Motor neuron (in vitro differentiated cells): ENCODE results near the gene SLC12A7. TPM values are rescaled to one million over a fixed set of nuclear protein-coding genes. Genes with fewer than 3 reads are reported as not detected.
A peak's percentile ranks its signal among the peaks of the same experiment; 100 is the strongest.
"Not testable (repeated sequence)": the region's sequence is repeated elsewhere in the genome, so short reads cannot be mapped to it uniquely, and the experiment has no call there.

Experiments
- ATAC-seq, 8 experiments: fragments of 200-7000 bp; cut with Tn5 transposase; replicated peaks in 6 of 8; 2 replicates each; pipeline ENCODE4 v1.8.0; 2021; ENCODE audit warnings: mild to moderate bottlenecking in 8 of 8, moderate library complexity in 8 of 8
- H3K27ac ChIP-seq, 2 donors: fragments of 250-450 bp; sonication (Bioruptor Pico); 2 replicates each; pipeline ENCODE4 v1.9.0; 2021; ENCODE audit warnings: antibody characterized with exemption in 2 of 2, mild to moderate bottlenecking in 2 of 2, moderate library complexity in 1 of 2
- H3K4me1 ChIP-seq, 2 donors: fragments of 250-450 bp; sonication (Bioruptor Pico); replicated peaks in 1 of 2; 2 replicates each; pipeline ENCODE4 v1.6.1; 2021; ENCODE audit warnings: antibody characterized with exemption in 2 of 2, mild to moderate bottlenecking in 2 of 2, moderate library complexity in 1 of 2
- H3K4me3 ChIP-seq, 5 donors: fragments of 250-450 bp; sonication (Bioruptor Pico); 2 replicates each; pipeline ENCODE4 v1.9.0; 2021; ENCODE audit warnings: antibody characterized with exemption in 5 of 5, mild to moderate bottlenecking in 5 of 5, moderate library complexity in 4 of 5
- WGBS, 10 experiments: fragments of 450-650 bp; shearing (Covaris generic); methylation state at CpG; one replicate each; pipeline ENCODE4 v1.0.0; 2022; 5-methylcytosine and 5-hydroxymethylcytosine counted together
- in situ Hi-C, 9 experiments: fragments of 400-800 bp; cut with MboI; loops; one replicate each; pipeline ENCODE4 v1.15.0; 2021; ENCODE audit warnings: low sequenced_read_pairs in 9 of 9, low pct_unique_long_range_greater_than_20kb in 2 of 9; ENCODE audit not compliant: unreplicated experiment in 9 of 9
- total RNA-seq, 8 experiments: library from RNA; unstranded; fragments of 300-600 nt; gene quantifications; 2 replicates each; pipeline versions ENCODE4 v1.2.3 to v1.2.4, GENCODE V29; 2022

SLC12A7 gene
- total RNA-seq, 8 experiments from 2014 or later: 2.0 to 14.4 (median 6.7) TPM

DNA sequence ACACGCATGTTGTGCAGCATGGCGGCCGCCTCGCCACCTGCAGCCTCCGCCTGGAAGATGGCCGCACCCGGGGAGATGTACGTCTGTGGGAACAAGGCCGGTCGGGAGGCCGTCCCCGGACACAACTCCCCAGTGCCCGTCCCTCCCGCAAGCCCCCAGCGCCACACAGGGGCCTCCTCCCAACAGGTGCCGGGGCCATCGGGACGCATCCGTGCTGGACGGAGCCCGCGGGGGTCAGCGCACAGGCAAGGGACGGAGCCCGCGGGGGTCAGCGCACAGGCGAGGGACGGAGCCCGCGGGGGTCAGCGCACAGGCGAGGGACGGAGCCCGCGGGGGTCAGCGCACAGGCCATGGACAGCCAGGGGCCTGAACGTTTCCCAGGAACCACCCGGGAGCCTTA lies 26.5 kb downstream of the SLC12A7 start:
- 60 to 100% (median 100%) methylated on average over 1 to 4 of the region's 39 CpGs; no CpG with 5 or more reads in 7 of the 10 experiments for WGBS, 10 experiments
- ATAC-seq: no peak
- in situ Hi-C loops: no loop called here

DNA sequence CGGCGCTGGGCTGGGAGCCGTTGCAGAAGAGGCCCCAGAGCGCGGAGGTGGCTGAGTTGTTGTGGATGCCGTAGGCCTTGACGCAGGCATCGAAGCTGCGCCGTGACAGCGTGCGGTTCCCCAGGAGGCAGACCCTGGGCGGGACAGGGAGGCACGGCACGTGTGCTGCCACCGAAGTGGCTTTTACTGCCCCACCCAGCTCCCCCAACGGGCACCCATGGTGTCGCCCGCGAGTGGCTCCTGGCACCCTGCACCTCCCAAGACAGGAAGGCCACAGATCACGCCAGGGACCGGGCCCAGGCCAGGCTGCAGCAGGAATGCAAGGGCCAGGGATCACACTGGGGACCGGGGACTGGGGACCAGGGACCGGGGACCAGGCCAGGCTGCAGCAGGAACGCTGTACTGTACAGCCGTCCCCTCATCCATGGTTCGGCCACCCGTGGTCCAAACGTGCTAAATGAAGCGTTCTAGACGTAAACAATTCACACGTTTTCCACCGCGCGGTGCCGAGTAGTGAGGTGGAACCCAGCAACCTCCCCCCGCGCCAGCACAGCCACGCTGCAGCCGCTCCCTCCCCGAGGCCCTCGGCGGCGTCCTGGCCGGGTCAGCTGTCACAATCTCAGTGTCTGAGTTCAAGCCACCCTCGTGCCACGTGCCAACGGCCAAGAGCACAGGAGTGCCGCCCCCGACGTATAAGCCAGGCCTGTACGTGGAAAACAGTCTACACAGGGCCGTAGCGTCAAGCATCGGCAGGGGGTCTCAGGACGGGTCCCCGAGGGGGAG lies 27.8 kb downstream of the SLC12A7 start:
- in situ Hi-C loops: no loop called here
- no peak for ATAC-seq
- H3K4me3 ChIP-seq: no peak overlapping the region
- no peaks in the 10 kb centered on the region for H3K4me1 ChIP-seq
- 27 to 100% (median 90%) methylated on average over 1 to 8 of the region's 57 CpGs; no CpG with 5 or more reads in 5 of the 10 experiments for WGBS, 10 experiments
- no peak overlapping the region for H3K27ac ChIP-seq

More for the DNA sequence above, 26.5 kb downstream of the SLC12A7 start:
- H3K4me1 ChIP-seq: no peaks in the 10 kb centered on the region
- H3K4me3 ChIP-seq: no peak overlapping the region
- H3K27ac ChIP-seq: no peak overlapping the region

DNA sequence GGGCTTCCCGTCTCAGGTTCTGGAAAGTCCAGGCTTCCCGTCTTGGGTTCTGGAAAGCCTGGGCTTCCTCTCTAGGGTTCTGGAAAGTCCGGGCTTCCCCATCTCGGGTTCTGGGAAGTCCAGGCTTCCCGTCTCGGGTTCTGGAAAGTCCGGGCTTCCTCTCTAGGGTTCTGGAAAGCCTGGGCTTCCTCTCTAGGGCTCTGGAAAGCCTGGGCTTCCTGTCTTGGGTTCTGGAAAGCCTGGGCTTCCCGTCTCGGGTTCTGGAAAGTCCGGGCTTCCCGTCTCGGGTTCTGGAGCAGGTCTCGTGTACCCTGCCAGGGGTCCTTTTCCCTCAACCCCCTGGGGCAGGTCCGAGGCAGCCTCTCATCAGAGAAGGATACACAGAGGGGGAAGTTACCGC lies 28.8 kb downstream of the SLC12A7 start:
- in situ Hi-C loops, ATAC-seq, H3K27ac ChIP-seq, H3K4me1 ChIP-seq, H3K4me3 ChIP-seq: not testable (repeated sequence)
- WGBS, 10 experiments: 0 to 97% methylated on average over 1 to 6 of the region's 15 CpGs; no CpG with 5 or more reads in 8 of the 10 experiments

DNA sequence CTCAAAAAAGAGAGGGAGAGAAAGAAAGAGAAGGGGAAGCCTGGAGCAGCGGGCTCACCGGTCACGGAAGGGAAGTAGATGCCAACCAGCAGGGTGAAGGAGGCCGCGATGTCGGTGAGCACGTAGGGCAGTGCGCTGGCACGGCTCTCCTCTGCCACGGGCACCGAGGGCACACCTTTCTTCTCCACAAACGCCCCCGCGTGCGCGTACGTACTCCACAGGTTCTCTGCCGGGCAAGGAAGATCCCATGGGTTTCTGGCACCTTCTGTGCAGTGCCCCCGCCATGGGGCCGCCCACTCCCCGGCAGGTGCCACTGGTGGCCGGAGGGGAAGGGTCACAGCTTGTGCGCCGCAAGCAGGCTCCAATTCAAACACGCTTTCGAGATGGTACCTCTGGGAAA lies 30.3 kb downstream of the SLC12A7 start:
- H3K4me3 ChIP-seq: no peak overlapping the region
- H3K4me1 ChIP-seq: no peaks in the 10 kb centered on the region
- no peak overlapping the region for H3K27ac ChIP-seq
- no peak for ATAC-seq
- in situ Hi-C loops: no loop called here
- WGBS, 10 experiments: 83 to 100% (median 93%) methylated on average over 2 to 20 of the region's 26 CpGs; no CpG with 5 or more reads in 4 of the 10 experiments

DNA sequence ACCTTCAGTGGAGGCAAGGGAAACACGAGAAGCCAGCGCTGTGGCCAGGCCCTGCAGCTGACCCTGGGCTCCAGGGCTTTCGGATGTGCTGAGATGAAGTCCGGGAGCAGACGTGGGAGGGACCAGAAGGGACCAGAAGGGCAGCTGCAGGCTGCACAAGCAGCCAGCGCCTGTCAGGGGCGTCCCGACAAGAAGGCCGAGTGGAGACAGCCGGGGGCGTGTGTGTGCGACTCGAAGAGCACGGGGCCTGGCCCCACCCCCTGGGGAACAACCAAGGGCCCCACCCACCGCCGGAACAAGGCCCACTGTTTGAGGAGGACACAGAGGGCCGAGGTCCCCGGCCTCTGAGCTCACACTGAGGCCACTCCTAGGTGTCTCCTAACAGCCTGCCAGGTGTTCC lies 31.4 kb downstream of the SLC12A7 start:
- peak in 4 of 8 experiments; percentile 33 to 65 (median 53) for ATAC-seq
- no peaks in the 10 kb centered on the region for H3K4me1 ChIP-seq
- in situ Hi-C loops: no loop called here

DNA sequence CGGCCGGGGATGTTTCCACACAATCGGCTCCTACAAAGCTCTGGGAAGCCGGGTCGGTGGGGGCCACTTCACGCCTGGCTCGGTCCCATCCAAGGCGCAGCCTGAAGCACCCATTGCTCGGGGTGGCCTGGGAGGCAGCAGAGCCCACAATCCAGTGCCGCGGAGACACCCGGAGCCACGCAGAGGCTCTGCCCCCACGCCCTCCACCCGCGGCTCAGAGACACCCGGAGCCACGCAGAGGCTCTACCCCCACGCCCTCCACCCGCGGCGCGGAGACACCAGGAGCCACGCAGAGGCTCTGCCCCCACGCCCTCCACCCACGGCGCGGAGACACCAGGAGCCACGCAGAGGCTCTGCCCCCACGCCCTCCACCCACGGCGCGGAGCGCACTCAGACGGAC lies 31.9 kb downstream of the SLC12A7 start:
- H3K4me1 ChIP-seq: no peaks in the 10 kb centered on the region
- WGBS, 10 experiments: 100% methylated on average over 1 of the region's 35 CpGs; no CpG with 5 or more reads in 9 of the 10 experiments
- peak in 1 of 8 experiments; percentile 4 for ATAC-seq
- in situ Hi-C loops: no loop called here
- no peak overlapping the region for H3K4me3 ChIP-seq
- no peak overlapping the region for H3K27ac ChIP-seq

More for the DNA sequence above, 31.4 kb downstream of the SLC12A7 start:
- Histone ChIP-seq H3K4me3 (no peak overlapping the region), H3K27ac (no peak overlapping the region)
- 68 to 80% methylated on average over 1 to 5 of the region's 18 CpGs; no CpG with 5 or more reads in 8 of the 10 experiments for WGBS, 10 experiments

DNA sequence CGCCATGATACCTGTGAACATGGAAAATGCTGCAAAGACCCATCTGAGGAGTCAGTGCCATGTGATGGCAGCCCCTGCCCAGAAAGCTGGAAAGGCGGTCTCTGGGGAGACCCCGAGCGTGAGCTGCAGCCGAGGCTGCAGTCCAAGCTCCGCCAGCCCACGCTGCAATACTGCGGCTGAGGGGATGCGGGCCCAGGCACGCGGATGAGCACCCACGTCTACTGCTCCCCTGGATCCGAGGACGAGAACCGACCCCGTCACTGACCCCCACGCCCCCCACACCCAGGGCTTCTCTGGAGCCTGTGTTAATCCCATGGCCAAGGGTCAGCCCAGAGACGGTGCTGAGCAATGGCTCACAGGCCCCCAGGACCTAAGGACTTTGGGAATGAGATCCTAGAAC lies 32.4 kb downstream of the SLC12A7 start:
- H3K4me3 ChIP-seq: no peak overlapping the region
- in situ Hi-C loops: no loop called here
- no peaks in the 10 kb centered on the region for H3K4me1 ChIP-seq
- no peak overlapping the region for H3K27ac ChIP-seq
- peak in 1 of 8 experiments; percentile 18 for ATAC-seq
- WGBS, 10 experiments: 90% methylated on average over 2 of the region's 18 CpGs; no CpG with 5 or more reads in 9 of the 10 experiments

DNA sequence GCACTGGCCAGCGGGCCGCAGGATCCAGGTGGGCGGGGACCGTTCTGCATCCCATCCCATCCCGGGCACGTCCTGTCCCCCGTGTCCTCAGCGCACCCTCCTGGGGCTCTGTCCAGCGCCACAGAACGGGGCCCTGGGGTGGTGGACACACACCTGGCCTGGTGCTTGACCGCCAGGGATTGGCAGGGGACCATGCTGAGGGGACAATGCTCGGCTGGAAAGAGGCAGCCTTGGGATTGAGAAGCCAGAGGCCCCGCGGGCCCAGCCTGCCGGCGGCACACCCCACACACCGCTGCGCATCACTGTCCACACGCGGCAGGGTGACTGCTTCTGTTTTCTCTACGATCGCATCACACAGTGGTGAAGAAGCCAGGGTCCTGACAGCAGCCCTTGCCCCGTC lies 33.0 kb downstream of the SLC12A7 start:
- Histone ChIP-seq H3K4me1 (no peaks in the 10 kb centered on the region), H3K4me3 (no peak overlapping the region), H3K27ac (no peak overlapping the region)
- 100% methylated on average over 7 of the region's 23 CpGs; no CpG with 5 or more reads in 9 of the 10 experiments for WGBS, 10 experiments
- ATAC-seq: no peak
- in situ Hi-C loops: no loop called here

DNA sequence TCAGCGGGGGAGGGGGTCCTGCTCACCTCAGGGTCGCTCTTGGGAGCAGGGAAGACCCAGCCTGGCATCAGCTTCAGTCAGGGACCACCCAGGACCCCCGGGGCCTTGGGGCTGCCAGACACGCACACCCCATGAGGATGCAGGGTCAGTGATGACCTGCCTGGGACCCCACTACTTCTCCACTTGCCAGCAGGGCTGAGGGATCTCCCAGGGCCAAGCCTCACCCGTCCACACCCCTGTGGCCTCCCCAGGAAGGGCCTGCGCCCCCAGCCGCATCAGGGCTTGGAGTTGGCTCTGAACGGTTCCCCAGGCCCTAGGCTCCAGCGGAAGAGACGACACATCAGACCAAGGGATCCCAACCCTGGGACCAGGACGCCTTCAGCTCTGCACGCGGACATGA lies 33.7 kb downstream of the SLC12A7 start:
- ATAC-seq: no peak
- Histone ChIP-seq H3K27ac (no peak overlapping the region), H3K4me1 (no peaks in the 10 kb centered on the region), H3K4me3 (no peak overlapping the region)
- in situ Hi-C loops: no loop called here
- 100% methylated on average over 4 of the region's 13 CpGs; no CpG with 5 or more reads in 8 of the 10 experiments for WGBS, 10 experiments

DNA sequence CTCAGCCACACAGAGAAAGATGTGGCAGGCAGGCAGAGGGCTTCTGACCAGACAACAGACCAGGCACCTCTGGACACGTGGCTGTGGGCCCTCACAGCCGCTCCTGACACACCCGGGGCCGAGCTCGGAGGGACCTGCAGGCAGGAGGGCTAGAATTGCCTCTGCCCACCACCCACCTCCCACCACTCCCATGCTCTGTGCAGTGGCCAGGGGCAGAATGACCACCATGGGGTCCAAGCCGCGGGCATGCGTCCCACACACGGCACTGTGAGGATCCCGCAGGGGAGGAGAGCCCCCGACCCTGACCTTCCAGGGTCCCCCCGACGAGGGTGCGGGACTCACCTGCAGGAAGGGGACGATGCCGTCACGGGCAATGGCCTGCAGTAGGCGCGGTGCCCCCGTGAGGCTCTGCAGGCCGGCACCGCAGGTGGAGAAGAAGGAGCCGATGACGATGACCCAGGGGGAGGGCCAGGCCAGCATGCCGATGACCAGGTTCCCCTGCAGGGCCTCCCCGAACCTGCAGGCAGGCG lies 34.3 kb downstream of the SLC12A7 start:
- Histone ChIP-seq H3K4me3 (no peak overlapping the region), H3K27ac (no peak overlapping the region), H3K4me1 (no peaks in the 10 kb centered on the region)
- WGBS, 10 experiments: 92% methylated on average over 5 of the region's 27 CpGs; no CpG with 5 or more reads in 9 of the 10 experiments
- in situ Hi-C loops: no loop called here
- no peak for ATAC-seq

DNA sequence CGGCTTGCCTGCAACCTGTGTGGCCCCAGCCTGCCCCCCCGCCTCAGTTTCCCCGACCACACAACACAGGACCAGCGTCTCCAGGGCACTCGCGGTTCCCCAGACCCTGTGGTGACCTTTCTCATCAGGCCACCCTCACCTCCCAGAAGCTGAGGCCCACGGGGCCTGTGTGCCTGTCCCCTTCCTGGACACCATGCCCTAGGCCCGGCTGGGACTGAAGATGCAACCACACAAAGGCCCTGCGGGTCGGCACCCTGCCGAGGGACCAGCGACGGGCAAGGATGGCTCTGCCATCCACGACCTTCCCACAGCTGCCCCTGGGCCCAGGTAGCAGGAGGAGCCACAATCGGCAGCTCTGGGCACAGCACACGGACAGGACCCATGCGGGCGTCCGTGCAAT lies 34.8 kb downstream of the SLC12A7 start:
- no peak overlapping the region for H3K27ac ChIP-seq
- in situ Hi-C loops: no loop called here
- no peak for ATAC-seq
- no peak overlapping the region for H3K4me3 ChIP-seq
- 80 to 100% methylated on average over 1 of the region's 19 CpGs; no CpG with 5 or more reads in 8 of the 10 experiments for WGBS, 10 experiments
- no peaks in the 10 kb centered on the region for H3K4me1 ChIP-seq

DNA sequence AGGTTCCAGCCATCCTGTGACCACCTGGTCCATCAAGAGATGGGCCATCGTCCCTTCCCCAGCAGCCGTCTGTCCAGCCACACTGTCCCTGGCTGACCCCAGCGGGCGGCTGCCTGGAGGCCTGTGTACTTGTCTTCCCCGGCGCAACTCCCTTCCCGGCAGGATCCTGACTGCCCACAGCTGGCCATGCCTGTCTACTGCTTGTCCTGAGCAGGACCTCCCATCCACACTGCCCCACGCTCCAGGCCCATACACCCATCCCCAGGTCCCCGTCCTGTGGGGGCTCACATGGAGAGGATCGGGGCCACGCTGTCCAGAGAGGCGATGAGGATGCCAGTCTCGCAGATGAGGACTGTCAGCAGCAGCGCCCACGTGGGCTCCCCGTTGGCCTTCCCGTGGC lies 35.5 kb downstream of the SLC12A7 start:
- WGBS, 10 experiments: 0 to 100% (median 85%) methylated on average over 1 to 4 of the region's 17 CpGs; no CpG with 5 or more reads in 7 of the 10 experiments

DNA sequence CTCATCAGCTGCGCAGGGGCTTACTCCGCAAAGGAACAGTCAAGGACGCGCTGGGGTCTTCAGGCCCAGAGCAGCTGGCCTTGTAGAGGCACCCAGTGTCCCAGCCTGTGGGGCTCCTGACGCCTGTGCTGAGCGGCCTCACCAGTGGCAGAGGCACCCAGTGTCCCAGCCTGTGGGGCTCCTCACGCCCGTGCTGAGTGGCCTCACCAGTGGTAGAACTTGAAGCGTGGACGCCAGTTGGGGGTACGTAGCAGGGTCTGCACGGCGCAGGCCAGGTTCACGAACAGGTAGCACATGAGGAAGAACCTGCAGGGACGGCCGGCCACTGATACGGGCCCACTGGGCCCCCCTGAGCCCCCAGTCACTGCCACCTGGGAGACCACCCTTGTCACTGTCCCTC lies 35.9 kb downstream of the SLC12A7 start:
- Histone ChIP-seq H3K4me1 (no peaks in the 10 kb centered on the region), H3K27ac (no peak overlapping the region), H3K4me3 (no peak overlapping the region)
- no peak for ATAC-seq
- 80 to 94% (median 90%) methylated on average over 2 to 9 of the region's 17 CpGs; no CpG with 5 or more reads in 7 of the 10 experiments for WGBS, 10 experiments
- in situ Hi-C loops: no loop called here

More for the DNA sequence above, 35.5 kb downstream of the SLC12A7 start:
- Histone ChIP-seq H3K4me3 (no peak overlapping the region), H3K27ac (no peak overlapping the region), H3K4me1 (no peaks in the 10 kb centered on the region)
- ATAC-seq: no peak
- in situ Hi-C loops: no loop called here
